ENCODE measurements around the gene AMOTL2.

Gene AMOTL2

DNA sequence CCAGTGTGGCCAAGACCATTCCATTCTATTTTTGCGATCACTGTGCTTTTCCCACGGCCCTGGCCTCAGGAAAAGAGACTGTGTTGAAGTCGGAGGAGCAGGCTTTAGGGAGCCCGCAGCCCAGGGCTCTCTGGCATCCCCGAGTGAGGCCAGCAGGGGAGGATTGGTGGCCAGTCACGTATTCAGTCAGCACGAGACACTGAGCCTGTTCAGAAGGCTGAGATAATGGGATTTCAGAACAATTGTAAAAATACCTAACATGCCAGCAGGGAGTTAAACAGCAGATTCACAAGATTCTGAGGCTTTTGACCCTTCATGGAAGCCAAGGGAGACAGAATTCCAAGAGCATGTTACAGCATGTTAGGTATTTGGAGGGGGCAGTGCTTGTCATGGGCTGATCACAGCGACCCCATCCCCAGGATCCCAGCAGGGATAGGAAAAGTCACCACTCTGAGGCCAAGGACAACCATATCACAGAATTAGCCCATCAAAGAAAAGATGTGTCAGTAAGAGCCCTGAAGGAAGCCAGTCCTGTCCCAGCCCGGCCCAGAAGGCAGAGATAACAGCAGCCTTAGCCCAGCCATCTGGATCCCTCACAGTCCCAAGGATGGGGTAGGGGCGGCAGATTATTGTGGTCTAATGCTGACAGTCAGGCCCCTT lies 40.6 kb downstream of the AMOTL2 start:
- DNase-seq (ENCODE audit: low read depth in 2 of 2), result no peak

DNA sequence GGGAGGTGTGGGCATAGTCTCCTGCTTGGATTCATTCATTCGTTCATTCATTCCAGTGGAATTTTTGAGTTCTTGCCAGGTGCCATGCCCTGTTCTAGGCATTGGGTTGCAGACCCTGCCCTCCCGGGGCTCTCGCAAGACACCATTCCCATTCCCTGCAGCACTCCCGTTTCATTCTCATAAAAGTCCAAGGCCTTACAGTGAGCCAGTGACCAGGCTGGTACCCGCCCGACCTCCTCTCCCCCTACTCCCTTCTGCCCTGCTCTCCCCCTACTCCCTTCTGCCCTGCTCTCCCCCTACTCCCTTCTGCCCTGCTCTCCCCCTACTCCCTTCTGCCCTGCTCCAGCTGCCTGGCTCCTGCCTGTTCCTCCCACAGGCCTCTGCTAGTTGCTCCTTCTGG lies 41.9 kb downstream of the AMOTL2 start:
- DNase-seq (ENCODE audit: low read depth in 2 of 2), result no peak

DNA sequence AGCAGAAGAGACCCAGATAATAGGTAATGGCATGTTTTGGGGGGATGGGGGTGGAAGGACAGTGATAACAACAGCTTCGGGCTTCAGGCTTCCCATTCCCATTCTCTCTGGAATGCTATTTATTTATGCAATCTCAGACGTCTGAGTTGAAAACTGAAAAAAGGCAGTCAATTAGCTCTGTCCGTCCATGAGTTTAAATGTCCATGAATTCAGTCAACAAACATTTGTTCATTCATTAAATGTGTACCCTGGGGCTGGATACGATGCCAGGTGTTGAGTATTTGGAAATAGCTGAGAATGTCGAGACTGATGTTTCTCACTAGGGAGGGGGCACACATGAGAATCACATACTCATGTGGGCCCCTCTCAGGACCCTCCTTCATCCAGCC lies 42.4 kb downstream of the AMOTL2 start:
- no peak for DNase-seq (ENCODE audit: low read depth in 2 of 2)

DNA sequence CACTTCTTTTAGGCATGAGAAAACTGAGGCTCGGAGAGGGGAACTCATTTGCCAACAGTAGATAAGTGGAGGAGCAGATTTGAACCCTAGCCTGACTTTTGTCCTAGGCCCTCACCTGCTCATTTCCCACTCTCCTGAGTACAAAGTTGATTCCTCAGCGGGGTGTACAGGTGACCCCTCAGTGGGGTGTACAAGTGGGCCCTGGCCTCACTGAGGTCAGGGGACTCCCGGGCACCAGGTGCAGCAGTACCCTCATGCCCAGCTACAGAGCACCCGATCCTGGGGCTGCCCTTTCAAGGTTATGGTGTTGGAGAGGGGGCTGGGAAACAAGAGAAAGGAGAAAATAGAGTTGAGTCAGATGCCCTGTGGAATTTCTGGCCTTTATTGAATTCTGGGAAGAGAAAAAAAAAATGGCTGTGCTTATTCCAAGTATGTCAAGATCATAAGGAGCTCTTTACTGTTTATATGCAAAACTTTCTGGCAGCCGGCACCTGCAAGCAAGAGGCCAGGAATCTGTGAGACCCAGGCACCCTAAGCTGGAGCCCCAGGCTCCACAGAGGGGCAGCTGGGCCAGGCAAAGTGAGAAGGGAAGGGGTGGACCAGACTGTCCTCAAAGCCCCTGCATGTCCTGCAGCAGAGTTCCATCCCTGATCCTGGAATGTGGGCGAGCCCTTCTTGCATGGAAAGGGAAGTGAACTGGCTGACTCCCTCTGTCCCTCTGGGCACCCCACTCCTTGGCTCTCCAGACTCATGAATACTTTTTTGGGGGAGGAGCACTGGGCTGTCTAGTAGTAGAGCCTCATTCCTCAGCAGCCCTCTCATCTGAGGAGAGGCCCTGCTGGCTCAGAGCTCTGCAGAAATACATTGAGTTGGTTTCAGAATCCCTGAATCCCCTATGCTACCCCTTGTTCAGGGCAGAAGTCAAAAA lies 43.1 kb downstream of the AMOTL2 start:
- DNase-seq (ENCODE audit: low read depth in 2 of 2), result no peak

DNA sequence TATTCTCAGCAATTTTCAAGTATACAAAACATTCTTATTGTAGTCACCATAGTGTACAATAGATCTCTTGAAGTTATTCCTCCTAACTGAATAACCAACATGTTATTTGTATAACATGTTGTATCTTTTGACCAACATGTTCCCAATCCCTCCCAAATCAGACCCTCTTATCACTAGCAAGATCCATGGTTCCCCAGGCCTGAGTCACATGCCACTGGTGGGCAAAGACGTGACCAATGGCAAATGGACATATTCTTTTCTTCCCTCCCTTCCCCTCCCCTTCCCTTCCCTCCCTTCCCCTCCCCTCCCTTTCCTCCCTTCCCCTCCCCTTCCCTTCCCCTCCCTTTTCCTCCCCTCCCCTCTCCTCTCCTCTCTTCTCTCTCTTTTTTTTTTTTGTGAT lies 45.4 kb downstream of the AMOTL2 start:
- DNase-seq (ENCODE audit: low read depth in 2 of 2), result no peak

DNA sequence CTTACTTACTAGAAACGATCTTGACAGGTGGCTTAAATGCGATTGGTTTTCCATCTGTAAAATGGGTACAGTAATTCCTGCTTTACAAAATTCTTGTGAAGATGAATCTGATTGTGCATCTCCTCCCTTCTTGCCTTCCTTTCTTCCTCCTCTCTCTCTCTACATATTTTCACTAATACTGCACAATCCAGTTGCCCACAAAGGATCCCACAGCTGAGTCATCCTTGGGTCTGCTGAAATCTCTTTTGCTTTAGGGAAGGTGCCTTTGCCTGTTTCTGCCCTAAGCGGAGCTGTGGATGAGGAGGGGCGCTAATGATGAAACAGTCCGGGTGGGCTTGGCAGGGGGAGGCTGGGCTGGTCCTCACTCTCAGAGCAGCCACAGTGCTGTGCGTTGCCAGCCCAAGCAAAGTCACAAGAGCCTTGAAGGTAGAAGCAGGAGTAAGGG lies 46.1 kb downstream of the AMOTL2 start:
- DNase-seq (ENCODE audit: low read depth in 2 of 2), result no peak

DNA sequence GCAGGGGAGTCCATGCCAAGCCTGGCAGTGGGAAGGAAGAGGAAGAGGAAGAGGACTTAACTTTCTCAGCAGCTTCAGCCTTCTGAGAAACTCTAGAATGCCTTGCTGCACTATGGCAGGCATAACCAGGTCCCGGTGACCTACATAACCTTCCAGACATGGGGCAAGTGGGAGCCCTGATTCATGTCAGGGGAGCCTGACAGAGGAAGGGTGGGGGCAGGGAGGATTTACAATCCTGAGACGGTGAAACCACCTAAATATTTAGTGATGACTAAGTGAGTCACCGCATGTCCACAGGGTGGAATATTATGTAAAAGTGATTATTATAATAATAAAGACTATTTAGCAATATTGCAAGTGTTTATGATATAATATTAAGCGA lies 46.7 kb downstream of the AMOTL2 start:
- no peak for DNase-seq (ENCODE audit: low read depth in 2 of 2)

DNA sequence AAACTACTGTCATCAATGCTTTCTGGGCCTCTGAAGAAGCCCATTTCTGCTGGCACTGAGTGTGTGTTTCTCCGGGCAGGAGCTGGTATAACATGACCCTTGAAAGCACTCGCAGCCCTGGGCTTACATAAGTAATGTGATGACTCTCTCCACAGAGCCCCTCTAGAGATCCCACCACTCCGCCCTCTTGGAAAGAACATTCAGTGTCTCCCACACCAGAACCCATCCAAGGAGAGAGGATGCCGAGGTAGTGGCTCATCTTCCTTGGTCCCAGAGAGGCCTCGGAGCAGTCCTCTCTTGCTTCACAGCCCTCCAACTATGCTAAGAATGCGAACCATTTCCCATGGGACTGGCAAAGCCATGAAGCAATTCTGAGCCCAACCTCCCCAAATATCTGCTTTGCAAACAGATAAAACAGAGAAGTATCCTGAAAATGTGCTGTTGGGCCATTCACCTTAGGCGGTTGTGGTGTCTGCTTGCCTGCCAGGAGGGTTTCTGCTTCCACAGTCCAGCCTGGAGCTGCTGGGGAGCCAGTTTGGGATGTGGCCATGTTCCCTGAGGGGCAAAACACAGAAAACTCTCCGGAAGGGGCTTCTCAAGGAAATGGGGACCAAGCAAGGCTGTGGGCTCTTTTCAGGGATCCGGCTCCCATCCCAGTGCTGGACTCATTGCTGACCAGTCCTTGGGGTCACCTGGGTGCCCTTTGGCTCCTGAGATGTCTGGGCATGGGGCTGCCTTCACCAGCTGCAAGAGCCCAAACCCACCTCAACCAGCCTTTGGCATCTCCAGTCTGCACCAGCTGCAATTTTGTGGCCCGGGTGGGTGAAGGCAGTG lies 47.3 kb downstream of the AMOTL2 start:
- DNase-seq (ENCODE audit: low read depth in 2 of 2), result no peak

DNA sequence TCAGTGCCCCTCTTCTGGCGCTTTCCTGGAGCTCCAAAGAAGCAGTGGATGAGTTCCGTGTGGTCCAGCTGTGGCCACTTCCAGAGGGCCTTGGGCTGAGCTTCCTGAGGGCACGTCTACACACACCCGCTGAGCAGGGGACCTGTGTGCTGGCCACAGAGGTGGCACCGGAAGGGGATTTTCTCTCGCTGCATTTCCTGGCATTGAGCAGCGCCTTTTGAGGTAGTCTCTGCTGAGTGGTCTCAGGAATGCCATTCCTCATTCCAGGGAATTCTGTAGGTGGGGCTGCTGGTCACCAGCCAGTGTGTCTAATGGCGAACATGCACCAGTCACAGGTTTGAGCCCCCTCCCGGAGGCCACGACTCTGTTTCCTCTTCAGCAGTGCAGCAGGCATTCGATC lies 48.1 kb downstream of the AMOTL2 start:
- no peak for DNase-seq (ENCODE audit: low read depth in 2 of 2)

DNA sequence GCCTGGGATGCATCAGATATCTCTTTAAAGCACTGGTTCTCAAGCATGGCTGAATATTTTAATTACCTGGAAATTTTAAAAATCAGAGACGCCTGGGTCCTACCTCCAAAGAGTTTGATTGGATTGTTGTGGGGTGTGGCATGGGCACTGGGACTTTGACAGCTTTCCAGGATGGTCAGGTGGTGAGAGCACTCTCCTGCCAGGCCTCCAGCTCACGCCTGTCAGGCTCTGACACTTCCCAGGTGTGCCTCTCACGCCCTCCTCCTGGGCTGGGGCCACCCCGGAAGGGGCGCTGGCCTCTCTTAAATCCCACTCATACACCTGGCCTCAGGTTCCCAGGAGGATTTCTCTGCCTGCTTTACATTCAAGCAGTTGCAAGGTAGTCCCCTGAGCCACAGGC lies 48.5 kb downstream of the AMOTL2 start:
- DNase-seq (ENCODE audit: low read depth in 2 of 2), result no peak

DNA sequence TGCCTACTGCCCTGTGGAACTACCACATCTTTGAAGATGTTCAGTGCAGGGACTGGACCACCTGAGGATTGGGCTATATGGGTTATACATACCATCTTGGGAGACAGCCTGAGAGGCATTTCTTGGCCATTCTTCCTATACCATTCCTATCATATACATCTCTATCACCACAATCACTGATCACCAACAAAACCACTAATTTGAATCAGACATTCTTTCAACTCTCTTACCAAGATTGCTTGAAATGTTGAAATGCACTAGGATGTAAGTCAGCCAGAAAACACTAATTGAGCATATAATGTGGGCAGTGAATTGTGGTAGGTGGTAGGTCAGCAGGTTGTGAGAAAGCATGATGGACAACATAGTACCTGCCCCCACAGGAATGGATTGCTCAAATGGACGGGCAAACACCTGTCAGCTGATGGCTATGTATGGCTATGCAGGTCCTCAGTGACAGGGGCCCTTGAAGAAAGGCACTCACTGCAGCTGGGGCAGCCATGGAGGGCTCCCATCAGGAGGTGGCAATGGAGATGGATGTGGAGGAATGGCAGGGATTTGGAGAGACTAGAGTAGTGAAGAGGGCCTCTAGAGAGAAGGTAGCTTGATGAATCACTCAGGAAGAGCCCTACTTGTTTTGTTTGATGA lies 49.1 kb downstream of the AMOTL2 start:
- DNase-seq (ENCODE audit: low read depth in 2 of 2), result no peak

DNA sequence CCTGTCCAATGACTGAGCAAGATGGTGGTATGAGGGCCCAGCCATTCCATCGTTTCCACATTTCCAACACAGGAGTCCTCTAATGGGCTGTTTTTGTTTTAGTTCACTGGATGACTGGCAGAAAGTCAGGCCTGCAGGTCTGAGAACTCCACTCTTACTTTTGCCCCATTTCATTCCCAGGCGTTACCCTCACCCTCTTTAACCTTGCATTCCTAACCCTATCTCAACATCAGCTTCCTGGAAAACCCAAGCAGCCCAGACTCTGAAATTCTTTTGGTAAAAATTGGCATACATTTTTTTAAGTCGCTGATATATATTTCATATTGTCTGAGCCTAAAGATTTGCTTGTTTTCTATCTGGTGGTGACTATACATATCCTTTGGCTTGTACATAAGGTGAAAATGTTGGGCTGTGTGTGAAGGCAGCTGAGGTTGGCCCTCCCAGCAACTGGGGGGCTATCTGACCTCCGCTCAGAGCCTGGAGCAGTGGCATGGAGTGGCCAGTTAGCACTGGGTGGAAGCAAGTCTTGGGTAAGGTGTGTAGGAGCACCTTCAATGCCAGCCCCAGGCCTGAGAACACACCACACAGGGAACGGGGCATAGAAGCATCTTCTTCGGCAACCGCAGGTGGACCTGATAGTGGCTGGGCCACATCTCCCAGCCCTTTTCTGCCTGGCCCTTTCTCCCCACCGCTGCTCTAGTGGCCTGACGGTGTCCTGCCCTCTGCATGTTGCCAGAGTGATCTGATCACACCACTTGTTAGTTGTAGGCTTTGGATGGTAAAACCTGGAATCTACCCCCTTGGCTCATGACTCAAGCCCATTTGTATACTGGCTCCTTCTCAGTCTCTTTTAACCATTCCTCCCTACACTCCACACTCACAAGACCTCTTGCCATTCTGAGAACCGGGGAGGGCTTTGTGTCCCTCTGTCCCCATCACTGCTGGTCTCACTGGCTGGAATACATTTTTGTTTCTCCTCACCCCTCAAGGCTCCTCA lies 50.0 kb downstream of the AMOTL2 start:
- no peak for DNase-seq (ENCODE audit: low read depth in 2 of 2)

DNA sequence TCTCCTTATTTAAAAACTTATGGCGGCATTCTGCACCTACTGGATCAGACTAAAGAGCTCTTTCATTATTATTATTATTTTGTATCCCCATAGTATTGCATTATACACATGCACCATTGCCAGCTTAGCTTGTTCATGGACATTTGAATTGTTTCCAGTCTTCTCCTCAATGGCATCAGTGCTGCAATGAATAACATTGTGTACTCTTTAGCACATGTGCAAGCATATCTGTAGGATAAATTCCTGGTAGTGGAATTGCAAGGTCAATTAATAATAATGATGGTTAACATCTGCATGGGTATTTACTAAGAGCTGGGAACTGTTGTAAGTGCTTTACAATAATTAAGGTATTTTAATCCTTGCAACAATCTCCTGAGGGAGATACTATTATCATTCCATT lies 52.0 kb downstream of the AMOTL2 start:
- DNase-seq (ENCODE audit: low read depth in 2 of 2), result no peak

DNA sequence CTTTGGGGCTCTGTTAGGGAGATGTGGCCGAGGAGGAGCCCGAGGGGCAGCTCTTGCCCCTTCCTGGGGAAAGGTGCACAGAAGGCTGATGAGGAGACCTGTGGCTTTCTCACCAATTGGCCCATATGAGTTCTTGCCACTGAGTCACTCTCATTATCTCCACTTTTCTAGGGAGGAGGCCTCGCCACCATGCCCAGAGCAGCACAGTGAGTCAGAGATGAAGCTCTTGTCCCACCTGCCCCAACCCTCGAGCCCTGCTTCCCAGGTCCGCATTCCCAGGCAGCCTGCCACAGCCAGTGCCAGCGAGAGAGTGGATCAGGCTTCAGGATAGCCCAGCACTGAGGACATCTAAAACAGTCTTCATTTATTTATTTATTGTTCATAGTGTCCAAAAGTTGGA lies 53.5 kb downstream of the AMOTL2 start:
- no peak for DNase-seq (ENCODE audit: low read depth in 2 of 2)

DNA sequence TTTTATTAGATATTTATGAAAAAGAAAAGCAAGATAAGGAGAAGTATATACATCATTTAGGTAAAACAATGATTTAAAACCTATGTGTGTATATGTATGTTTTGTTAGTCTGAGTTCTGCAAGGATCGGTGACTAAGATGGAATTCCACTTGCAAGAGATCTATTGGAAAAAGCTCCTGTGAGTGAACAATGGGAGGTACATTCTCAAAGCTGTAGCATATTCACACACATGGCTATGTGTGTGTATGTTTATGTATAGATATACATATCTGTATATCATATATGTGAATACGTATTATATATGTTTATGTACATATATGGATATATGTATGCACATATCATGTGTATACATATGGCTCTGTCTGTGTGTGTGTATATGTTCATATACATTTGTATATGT lies 54.3 kb downstream of the AMOTL2 start:
- no peak for DNase-seq (ENCODE audit: low read depth in 2 of 2)

DNA sequence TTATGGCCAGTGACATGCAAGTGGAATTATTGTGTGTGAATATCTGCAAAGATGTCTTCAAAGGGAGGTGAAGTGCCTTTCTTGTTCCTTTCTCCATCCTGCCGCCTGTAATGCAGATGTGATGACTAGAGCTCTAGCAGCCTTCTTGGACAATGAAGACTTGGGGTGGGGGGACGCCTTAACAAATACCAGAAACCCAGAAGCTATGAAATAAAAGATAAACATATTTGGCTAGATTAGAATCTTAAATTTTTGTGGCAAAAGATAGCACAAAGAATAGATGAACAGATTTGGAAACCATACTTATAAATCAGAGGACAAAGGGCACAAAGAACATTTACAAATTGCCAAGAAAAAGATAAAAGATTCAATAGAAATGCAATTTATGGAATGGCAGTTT lies 56.1 kb downstream of the AMOTL2 start:
- no peak for DNase-seq (ENCODE audit: low read depth in 2 of 2)

DNA sequence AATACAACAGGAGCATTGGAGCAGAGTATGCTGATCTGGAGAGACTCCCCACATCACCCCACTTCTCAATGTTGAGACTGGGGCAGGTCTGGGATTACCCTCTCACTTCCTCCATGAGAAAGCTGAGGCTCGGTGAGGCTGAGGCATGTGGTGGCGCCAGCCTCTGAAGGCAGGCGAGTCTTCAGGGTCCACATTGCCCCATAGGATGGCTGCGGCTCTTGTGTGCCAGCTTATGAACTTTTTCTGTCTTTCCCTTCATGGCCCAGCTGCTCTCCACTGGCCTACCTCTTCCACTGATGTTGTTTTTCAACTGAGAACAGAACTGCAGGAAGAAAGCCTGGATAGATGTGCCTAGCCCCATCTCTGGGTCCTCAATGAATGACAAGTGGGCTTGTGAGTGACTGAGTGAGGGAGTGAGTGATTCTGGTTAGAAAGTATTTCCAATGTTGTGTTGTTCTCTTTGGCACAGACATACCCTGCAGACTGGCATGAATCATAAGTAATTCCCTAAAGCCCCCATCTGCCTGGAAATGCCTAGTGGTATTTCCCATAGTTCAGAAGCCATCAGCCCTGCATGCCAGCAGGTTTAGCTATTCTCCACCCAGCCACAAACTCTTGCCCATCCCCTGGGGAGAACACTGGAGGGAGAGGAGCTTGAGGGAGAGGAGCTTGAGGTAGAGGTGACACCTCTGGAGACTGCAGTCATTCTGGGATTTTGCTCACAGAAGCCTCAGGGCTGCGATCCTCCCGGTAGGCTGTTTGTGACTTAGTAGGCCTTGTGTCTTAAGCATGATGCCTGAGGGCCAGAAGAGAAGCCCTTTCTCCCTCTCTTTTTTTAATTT lies 56.9 kb downstream of the AMOTL2 start:
- DNase-seq (ENCODE audit: low read depth in 2 of 2), result no peak

DNA sequence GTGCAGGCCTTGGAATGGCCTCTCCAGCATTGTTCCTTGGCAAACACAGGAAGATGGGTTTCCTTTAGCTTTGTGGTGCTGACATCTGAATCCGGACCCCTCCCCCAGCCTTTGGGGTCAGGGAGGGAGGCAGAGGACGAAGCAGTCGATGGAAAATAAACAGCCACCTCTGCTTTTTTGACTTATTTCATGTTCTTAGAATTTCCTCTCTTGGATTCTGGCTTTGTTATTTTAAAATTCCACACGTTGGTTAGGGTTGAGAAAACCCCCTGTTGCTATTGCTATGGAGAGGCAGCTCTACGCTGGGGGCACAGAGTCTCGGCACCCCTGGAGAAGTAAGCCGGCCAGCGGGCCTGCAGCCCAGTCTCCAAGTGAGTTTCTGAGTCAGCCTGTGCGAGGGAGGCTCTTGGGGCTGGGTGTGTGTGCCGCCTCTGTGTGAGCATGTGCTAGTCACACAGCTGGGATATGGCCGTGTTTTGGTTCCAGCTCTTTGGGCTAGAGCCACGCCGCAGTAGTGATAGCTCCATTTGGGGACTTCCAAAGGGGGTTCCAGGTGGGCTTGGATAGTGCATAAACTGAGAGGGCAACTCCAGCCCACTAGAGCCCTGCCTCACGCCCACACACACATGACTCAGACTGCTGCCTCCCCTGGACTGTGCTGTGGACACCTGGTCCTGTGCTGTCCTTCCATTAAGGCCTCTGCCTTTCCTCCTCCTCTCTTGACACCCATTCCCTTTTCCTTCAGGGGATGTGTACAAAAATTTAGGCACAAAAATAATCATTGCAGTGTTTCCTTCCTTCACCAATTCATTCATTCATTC lies 58.8 kb downstream of the AMOTL2 start:
- DNase-seq (ENCODE audit: low read depth in 2 of 2), result no peak
